Stimulated activated naive CD8-positive, alpha-beta T cell treated with anti-CD3 and anti-CD28 coated beads, Interleukin-15, amount 100 ng/mL, for 72 hours (primary cell): ENCODE measurements around the gene ARHGAP12.

Experiments used
- ATAC-seq: fragments of 150-1000 bp; cut with Tn5 transposase; 2 replicates; pipeline ENCODE4 v1.10.0; 2021; ENCODE audit warnings: mild to moderate bottlenecking, moderate library complexity
- DNase-seq, 2 donors: peaks; one replicate each; pipeline ENCODE4 v3.0.0; 2021 to 2022
- H3K27ac Mint-ChIP-seq, 2 donors: one replicate each; pipeline ENCODE4 v1.8.0; 2022; ENCODE audit warnings: mild to moderate bottlenecking in 2 of 2, mixed read lengths in 2 of 2, moderate library complexity in 2 of 2
- H3K27me3 Mint-ChIP-seq: one replicate; pipeline ENCODE4 v1.8.0; 2022; ENCODE audit warnings: mixed read lengths
- H3K4me1 Mint-ChIP-seq: one replicate; pipeline ENCODE4 v1.8.0; 2022; ENCODE audit warnings: mild to moderate bottlenecking, mixed read lengths
- H3K4me3 Mint-ChIP-seq, 2 donors: one replicate each; pipeline ENCODE4 v1.8.0; 2022; ENCODE audit warnings: mild to moderate bottlenecking in 2 of 2, mixed read lengths in 2 of 2, moderate library complexity in 1 of 2
- H3K9me3 Mint-ChIP-seq, 2 donors: one replicate each; pipeline ENCODE4 v1.8.0; 2022; ENCODE audit warnings: mixed read lengths in 2 of 2

ARHGAP12 gene

DNA sequence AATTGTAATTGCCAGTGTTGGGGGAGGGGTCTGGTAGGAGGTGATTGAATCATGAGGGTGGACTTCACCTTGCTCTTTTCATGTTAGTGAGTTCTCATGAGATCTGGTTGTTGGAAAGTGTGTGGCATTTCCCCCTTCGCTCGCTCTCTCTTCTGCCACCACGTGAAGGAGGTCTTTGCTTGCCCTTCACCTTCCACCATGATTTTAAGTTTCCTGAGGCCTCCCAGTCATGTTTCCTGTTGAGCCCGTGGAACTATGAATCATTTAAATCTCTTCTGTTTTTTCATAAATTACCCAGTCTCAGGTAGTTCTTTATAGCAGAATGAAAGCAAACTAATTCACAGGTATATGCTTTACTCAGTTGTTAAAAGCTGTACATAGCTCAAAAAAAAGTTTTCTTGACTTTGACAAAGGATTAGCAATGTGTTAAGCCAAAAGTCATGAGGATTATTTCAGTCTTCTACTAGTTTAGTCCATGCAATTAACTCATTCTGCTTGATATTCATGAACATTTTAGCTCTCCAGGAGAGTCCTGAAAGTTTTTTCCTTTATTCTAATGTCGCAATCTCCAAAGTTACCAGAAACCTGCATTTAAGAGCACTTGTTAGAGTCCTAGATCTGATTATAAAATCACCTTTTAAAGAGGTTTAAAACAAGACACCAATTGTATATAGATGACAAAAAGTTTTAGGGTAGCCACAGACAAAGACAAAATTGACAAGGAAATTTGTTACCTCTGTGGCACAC is 27.7 kb upstream of the ARHGAP12 start:
- Mint-ChIP-seq H3K4me3 (no peak overlapping the region), H3K27ac (no peak overlapping the region), H3K27me3 (no peaks in the 10 kb centered on the region), H3K9me3 (peaks cover 12 to 21% of the 10 kb centered on the region in 2 donors), H3K4me1 (peaks cover 21% of the 10 kb centered on the region)
- DNase-seq (no peak), ATAC-seq (no peak)

DNA sequence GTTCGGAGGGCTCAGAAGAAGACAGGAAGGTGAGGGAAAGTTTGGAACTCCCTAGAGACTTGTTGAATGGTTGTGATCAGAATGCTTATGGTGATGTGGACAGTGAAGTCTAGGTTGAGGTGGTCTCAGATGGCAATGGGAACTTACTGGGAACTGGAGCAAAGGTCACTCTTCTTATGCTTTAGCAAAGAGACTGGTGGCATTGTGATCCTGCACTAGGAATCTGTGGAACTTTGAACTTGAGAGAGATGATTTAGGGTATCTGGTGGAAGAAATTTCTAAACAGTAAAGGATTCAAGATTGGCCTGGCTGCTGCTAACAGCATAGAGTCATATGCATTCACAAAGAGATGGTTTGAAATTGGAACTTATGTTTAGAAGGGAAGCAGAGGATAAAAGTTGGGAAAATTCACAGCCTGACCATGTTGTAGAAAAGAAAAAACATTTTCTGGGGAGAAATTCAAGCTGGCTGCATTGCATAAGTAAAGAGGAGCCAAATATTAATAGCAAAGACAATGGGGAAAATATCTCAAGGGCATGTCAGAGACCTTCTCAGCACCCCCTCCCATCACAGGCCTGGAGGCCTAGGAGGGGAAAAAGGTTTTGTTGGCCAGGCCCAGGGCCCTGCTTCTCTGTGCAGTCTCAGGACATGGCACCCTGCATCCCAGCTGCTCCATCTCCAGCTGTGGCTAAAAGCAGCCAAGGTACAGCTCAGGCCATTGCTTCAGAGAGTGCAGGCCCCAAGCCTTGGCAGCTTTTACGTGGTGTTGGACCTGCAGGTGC is 26.0 kb upstream of the ARHGAP12 start:
- no peaks in the 10 kb centered on the region for H3K27me3 Mint-ChIP-seq
- H3K4me3 Mint-ChIP-seq = no peak overlapping the region
- ATAC-seq = no peak
- peaks cover 16 to 21% of the 10 kb centered on the region in 2 donors for H3K9me3 Mint-ChIP-seq
- H3K4me1 Mint-ChIP-seq = peaks cover 17% of the 10 kb centered on the region
- DNase-seq = no peak
- no peak overlapping the region for H3K27ac Mint-ChIP-seq

DNA sequence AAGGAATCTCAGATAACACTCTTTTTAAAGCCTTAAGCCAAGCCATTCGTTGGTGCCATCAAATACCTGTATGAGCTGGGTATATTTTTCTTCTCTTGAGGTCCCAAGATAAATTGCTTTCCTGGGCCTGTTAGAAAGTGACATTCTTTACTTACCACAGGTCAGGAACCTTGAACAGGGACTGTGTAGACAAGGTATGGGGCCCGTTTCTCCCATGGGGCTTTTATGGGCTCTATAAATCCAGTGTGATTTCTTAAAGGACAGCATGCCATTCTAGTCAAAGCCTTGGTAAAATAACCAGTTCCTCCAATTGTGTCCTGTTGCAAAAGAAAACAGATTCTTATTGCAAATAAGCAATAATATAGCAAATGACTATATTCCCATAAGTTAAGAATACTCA is 24.8 kb upstream of the ARHGAP12 start:
- Mint-ChIP-seq H3K4me1 (peaks cover 17% of the 10 kb centered on the region), H3K9me3 (peaks cover 16 to 21% of the 10 kb centered on the region in 2 donors), H3K27ac (no peak overlapping the region), H3K4me3 (no peak overlapping the region), H3K27me3 (no peaks in the 10 kb centered on the region)
- ATAC-seq (no peak), DNase-seq (no peak)

DNA sequence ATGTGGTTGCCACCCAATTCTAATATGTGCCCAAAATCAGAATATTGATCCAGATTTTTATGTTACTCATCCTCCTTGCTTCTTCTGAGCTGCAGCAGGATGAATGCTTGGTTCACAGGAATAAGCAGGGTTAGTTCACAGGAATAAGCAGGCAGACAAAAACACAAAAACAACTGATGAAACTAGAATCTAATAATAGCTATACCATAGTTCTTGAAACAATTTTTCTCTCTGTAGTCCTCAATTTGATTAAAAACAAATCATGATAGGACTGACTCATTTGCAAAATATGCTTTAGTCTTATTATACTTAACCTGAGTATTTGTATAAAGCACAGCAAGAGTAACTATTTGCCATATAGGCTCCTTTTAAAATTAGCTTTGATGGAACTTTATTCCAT is 24.4 kb upstream of the ARHGAP12 start:
- ATAC-seq (no peak), DNase-seq (no peak)
- H3K27ac Mint-ChIP-seq = no peak overlapping the region
- peaks cover 16 to 21% of the 10 kb centered on the region in 2 donors for H3K9me3 Mint-ChIP-seq
- H3K4me3 Mint-ChIP-seq = no peak overlapping the region
- H3K4me1 Mint-ChIP-seq = peaks cover 17% of the 10 kb centered on the region
- no peaks in the 10 kb centered on the region for H3K27me3 Mint-ChIP-seq

DNA sequence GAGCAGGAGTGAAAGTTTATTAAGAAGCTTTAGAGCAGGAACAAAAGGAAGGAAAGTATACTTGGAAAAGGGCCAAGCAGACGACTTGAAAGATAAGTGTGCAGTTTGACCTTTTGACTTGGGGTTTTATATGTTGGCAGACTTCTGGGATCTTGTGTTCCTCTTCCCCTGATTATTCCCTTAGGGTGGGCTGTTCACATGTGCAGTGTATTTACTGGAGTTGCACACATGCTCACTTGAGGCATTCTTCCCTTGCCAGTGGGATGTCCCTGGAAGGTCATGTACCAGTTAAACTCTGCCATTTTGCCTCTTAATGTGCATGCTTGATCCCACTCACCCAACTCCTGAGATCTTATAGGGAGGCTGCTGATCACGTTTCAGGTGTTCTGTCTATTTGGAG is 23.4 kb upstream of the ARHGAP12 start:
- no peaks in the 10 kb centered on the region for H3K27me3 Mint-ChIP-seq
- no peak overlapping the region for H3K4me3 Mint-ChIP-seq
- H3K9me3 Mint-ChIP-seq = peaks cover 16 to 21% of the 10 kb centered on the region in 2 donors
- H3K27ac Mint-ChIP-seq = no peak overlapping the region
- ATAC-seq (no peak), DNase-seq (no peak)
- H3K4me1 Mint-ChIP-seq = peaks cover 17% of the 10 kb centered on the region

DNA sequence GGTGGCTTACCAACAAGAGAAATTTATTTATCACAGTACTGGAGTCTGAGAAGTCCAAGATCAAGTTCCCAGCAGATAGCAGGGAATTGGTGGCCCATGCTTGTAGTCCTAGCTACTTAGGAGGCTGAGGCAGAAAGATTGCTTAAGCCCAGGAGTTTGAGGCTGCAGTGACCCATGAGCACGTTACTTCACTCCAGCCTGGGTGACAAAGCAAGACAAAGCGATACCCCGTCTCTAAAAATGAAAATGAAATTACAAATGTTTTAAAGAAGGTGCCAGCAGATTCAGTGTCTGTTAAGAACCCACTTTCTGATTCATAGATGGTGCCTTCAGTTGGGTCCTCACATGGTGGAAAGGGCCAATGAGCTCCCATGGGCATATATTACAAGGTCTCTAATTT is 20.6 kb upstream of the ARHGAP12 start:
- peaks cover 10% of the 10 kb centered on the region for H3K4me1 Mint-ChIP-seq

DNA sequence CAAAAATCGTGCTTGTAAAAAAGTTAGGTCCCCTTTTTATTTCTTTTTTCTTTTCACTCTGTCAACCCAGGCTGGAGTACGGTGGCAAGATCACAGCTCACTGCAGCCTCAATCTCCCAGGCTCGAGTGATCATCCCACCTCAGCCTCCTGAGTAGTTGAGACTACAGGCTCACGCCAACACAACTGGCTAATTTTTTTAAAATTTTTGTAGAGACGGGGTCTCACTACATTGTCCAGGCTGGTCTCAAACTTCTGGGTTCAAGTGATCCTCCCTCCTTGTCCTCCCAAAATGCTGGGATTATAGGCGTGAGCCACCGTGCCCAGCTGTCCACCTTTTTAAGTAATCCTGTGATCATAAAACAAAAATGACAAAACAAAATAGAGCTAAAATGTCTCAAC is 19.4 kb upstream of the ARHGAP12 start:
- Mint-ChIP-seq H3K27me3 (no peaks in the 10 kb centered on the region), H3K27ac (no peak overlapping the region), H3K4me1 (peaks cover 10% of the 10 kb centered on the region), H3K4me3 (no peak overlapping the region), H3K9me3 (peaks cover 0 to 5% of the 10 kb centered on the region in 2 donors)
- ATAC-seq (no peak), DNase-seq (no peak)

More for the DNA sequence above, 20.6 kb upstream of the ARHGAP12 start:
- Mint-ChIP-seq H3K4me3 (no peak overlapping the region), H3K9me3 (peaks cover 6 to 11% of the 10 kb centered on the region in 2 donors), H3K27ac (no peak overlapping the region), H3K27me3 (no peaks in the 10 kb centered on the region)
- ATAC-seq = no peak
- DNase-seq = no peak

DNA sequence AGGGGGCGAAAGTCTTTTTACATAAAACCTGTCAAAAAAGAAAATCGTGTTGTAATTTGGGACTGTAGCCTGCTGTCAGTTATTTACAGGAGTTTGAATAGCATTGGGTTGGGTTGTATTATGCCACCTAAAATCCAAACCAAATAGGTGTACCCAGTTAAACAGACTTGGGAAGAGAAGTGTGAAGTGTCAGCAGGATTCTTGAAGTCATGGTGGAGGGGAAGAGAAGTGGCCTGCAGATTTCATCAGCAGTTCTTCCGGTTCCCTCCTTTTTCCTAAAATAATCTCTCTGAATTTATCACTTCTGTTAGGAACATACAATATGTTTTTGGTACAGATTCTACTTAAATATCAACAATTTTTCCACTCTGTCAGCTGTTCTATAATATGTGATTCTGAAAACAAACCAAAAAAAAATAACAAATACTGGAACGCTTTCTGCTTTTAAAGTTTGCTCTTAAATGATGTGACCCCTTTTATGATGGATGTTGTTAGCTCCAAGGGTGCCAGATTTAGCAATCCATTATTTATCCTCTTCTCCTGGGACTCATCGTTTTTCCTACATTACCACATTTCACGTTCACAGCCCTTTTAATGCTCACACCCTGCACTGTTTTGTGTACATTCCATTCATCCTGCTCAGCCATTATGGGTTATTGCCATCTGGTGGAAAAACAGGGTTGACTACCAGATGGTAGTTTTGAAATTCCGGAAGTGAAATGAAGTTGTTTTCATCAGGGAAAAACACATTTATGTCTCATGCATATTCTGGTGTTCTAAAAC is 18.7 kb upstream of the ARHGAP12 start:
- DNase-seq (no peak), ATAC-seq (no peak)
- H3K4me1 Mint-ChIP-seq = peaks cover 7% of the 10 kb centered on the region
- no peaks in the 10 kb centered on the region for H3K27me3 Mint-ChIP-seq
- peaks cover 0 to 5% of the 10 kb centered on the region in 2 donors for H3K9me3 Mint-ChIP-seq
- no peak overlapping the region for H3K4me3 Mint-ChIP-seq
- H3K27ac Mint-ChIP-seq = no peak overlapping the region

DNA sequence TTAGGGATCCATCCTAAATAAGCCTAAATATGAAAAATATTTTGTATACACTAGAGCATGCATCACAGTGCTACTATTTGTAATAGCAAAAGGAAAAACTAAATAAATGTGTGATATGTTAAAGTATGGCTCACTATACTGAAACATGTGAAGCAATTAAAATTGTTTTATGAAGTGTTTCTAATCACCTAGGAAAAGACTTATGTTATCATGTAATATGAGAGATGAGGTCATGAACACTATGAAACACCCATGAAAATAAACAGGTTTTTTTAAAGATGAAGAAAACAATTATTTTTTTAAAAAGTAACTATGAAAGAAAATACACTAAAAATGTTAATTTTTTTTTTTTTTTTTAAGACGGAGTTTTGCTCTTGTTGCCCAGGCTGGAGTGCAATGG is 16.8 kb upstream of the ARHGAP12 start:
- DNase-seq (no peak), ATAC-seq (no peak)
- no peak overlapping the region for H3K27ac Mint-ChIP-seq
- no peaks in the 10 kb centered on the region for H3K9me3 Mint-ChIP-seq
- no peaks in the 10 kb centered on the region for H3K27me3 Mint-ChIP-seq
- H3K4me3 Mint-ChIP-seq = no peak overlapping the region
- peaks cover 13% of the 10 kb centered on the region for H3K4me1 Mint-ChIP-seq

DNA sequence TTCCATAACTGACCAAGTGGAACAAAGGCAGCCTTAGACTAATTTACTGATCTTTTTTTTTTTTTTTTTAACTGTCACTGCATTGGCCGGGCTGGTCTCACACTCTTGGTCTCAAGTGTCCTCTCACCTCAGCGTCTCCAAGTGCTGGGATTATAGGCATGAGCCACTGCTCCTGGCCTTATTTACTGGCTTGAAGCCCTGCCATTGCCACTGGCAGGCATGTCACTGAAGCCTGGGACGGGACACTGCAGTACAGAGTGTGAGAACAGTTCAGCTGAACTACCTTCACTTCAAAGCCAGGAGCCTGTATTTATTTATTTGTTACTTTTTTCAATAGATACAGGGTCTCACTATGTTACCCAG is 15.4 kb upstream of the ARHGAP12 start:
- Mint-ChIP-seq H3K27ac (no peak overlapping the region), H3K4me1 (peaks cover 21% of the 10 kb centered on the region), H3K4me3 (no peak overlapping the region), H3K27me3 (no peaks in the 10 kb centered on the region), H3K9me3 (no peaks in the 10 kb centered on the region)
- DNase-seq = no peak
- ATAC-seq = no peak

DNA sequence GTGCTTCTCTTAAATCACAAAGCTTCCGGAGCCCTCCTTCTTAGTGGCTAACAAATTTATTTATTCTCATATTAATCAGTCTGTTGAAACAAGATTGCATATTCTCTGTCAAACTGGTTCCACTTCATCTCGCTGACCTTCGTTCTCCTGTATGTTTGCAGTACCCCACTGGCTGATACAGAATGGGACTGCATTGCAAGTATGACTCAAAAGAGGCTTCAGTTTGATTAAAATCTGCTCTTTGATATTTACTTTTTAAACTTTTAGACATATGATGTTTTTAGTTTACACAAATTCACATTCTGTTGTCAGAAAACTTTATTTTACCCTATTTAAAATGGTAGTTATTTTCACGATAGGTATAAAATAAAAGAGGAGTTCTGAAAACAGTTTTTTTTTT is 14.3 kb upstream of the ARHGAP12 start:
- Mint-ChIP-seq H3K4me1 (peaks cover 21% of the 10 kb centered on the region), H3K9me3 (no peaks in the 10 kb centered on the region), H3K27ac (no peak overlapping the region), H3K27me3 (no peaks in the 10 kb centered on the region), H3K4me3 (no peak overlapping the region)
- DNase-seq (no peak), ATAC-seq (no peak)

DNA sequence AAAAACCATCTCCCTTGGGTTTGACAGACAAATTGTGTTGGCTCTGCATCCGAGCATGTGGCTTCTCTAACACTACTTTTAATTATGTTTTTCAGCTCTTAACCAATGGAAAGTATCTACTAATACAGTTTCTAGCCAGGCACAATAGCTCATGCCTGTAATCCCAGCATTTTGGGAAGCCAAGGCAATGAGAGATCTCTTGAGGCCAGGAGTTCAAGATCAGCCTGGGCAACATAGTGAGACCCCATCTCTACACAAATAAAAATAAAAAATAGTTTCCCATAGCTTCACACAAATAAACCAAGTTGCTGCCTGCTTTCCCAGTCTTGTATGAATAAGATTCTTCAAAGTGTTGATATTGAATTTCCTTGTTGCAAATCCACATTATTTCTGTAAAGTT is 13.8 kb upstream of the ARHGAP12 start:
- Mint-ChIP-seq H3K4me3 (no peak overlapping the region), H3K9me3 (no peaks in the 10 kb centered on the region), H3K27ac (no peak overlapping the region), H3K4me1 (peaks cover 21% of the 10 kb centered on the region), H3K27me3 (no peaks in the 10 kb centered on the region)
- DNase-seq (no peak), ATAC-seq (no peak)

DNA sequence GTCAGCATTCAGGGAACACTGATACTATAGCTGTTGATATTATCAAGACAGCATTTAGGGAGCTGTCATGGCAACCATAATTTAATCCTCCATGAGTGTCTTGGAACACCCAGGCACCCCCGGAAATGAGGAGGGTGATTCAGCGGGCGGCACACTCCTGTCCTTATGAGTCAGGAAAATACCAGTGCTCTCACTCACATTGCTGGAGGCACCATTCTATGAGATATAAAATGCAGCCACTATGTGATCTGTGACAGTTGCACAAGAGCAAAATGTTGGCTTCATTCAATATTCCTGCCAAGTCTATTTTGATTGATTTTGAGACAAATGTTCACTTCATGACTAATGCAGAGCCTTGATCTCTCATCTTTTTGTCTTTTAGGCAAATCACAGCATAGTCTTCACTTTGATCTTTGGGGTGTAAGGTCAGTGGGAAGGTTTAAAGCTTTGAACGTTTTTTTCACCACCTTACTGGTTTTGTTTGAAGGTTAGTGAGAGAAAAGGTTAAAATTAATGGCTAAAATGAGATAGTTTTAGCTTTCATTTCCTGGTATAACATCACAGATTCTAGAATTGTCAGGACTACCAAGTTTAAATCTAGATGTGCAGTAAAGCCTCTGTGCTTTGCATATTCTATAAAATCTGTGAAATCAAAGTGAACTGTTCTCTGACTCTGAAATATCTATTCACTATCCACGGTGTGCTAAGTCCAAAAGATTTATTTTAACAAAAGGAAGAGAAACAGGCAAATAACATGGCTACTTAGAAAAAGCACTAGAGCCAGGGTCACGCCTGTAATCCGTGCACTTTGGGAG is 12.4 kb upstream of the ARHGAP12 start:
- Mint-ChIP-seq H3K27ac (no peak overlapping the region), H3K27me3 (no peaks in the 10 kb centered on the region)

DNA sequence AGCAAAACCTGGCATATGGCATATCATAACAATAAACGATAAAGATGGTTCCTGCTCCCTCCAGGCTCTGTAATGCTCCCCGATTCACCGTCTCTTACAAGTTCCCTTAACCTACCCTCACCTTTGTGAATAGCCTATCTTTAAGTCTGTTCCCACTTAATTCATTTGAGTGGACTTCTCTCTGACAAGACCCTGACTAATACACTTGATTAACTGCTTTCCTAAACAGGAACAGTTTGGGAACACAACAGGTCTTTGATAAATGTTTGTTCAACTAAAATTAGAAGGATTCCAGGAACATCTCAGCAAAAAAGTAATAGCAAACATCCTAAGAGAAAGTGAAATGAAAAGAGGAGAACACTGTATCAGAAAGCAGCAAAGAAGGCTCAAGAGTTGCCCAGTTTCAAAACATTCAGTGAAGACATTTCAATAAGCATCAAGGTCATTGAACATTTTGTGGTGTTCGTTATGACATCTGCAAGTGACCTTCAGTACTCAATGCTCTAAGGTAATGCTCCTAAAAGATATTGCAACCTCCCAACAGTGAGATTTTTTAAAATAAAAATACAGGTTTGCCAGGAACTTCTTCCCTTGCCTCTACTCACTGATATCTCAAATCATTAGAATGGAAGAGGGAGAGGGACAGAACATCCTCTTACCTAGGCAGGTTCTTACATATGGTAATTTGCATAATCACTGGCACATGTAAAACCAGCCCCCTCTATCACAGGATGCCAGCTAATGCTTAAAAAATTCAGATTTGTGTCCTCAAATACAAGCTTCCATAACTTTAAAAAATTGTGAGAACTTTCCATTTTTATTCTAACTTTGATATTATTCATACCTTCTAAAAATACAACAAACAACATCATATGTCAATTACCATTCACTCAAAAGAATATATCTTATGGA is 11.4 kb upstream of the ARHGAP12 start:
- Mint-ChIP-seq H3K4me3 (no peak overlapping the region), H3K27ac (no peak overlapping the region), H3K9me3 (no peaks in the 10 kb centered on the region), H3K27me3 (no peaks in the 10 kb centered on the region), H3K4me1 (peaks cover 21% of the 10 kb centered on the region)
- ATAC-seq = no peak
- no peak for DNase-seq

More for the DNA sequence above, 12.4 kb upstream of the ARHGAP12 start:
- Mint-ChIP-seq H3K4me1 (peaks cover 21% of the 10 kb centered on the region), H3K9me3 (no peaks in the 10 kb centered on the region), H3K4me3 (no peak overlapping the region)
- no peak for DNase-seq
- ATAC-seq = no peak
